H9 (cell line): ENCODE measurements around the gene TSACC. TPM values are rescaled to one million over a fixed set of nuclear protein-coding genes. Genes with fewer than 3 reads are reported as not detected.

Source experiments
- DNase-seq: peaks from one replicate; pipeline ENCODE4 v3.0.0-alpha.2; 2017
- H2AFZ ChIP-seq: one replicate; pipeline ENCODE4 v1.6.1; 2013; ENCODE audit warnings: mild to moderate bottlenecking, low read length, control low read depth, moderate library complexity
- H2AK5ac ChIP-seq: 2 replicates; pipeline ENCODE4 v1.6.1; 2013; ENCODE audit warnings: low read length, control low read depth, mixed read lengths; ENCODE audit not compliant: insufficient read length
- H2BK120ac ChIP-seq: one replicate; pipeline ENCODE4 v1.6.1; 2013; ENCODE audit warnings: low read depth, mild to moderate bottlenecking, low read length, control low read depth, inconsistent platforms; ENCODE audit not compliant: poor library complexity, severe bottlenecking
- H2BK12ac ChIP-seq: 2 replicates; pipeline ENCODE4 v1.6.1; 2013; ENCODE audit warnings: low read length, control low read depth, mixed read lengths, low read depth; ENCODE audit not compliant: insufficient read length
- H2BK15ac ChIP-seq: 2 replicates; pipeline ENCODE4 v1.6.1; 2013; ENCODE audit warnings: low read depth, low read length, control low read depth
- H2BK20ac ChIP-seq: one replicate; pipeline ENCODE4 v1.6.1; 2013; ENCODE audit warnings: low read depth, mild to moderate bottlenecking, low read length, control low read depth, inconsistent platforms; ENCODE audit not compliant: poor library complexity, severe bottlenecking
- H2BK5ac ChIP-seq: 2 replicates; pipeline ENCODE4 v1.6.1; 2013; ENCODE audit warnings: low read length, control low read depth, mixed read lengths; ENCODE audit not compliant: insufficient read length
- H3K14ac ChIP-seq: 2 replicates; pipeline ENCODE4 v1.6.1; 2013; ENCODE audit warnings: low read length, control low read depth; ENCODE audit not compliant: insufficient read depth
- H3K18ac ChIP-seq: 2 replicates; pipeline ENCODE4 v1.6.1; 2013; ENCODE audit warnings: low read depth, mild to moderate bottlenecking, mixed read lengths, low read length, control low read depth; ENCODE audit not compliant: insufficient read length
- H3K23ac ChIP-seq: 2 replicates; pipeline ENCODE4 v1.6.1; 2013; ENCODE audit warnings: low read length, control low read depth, mixed read lengths, low read depth; ENCODE audit not compliant: insufficient read length
- H3K23me2 ChIP-seq: 2 replicates; pipeline ENCODE4 v1.6.1; 2013; ENCODE audit warnings: low read depth, mild to moderate bottlenecking, mixed read lengths, low read length, control low read depth; ENCODE audit not compliant: insufficient read length, poor library complexity, severe bottlenecking
- H3K27ac ChIP-seq: 2 replicates; pipeline ENCODE4 v1.5.1; 2013; ENCODE audit warnings: low read length, control low read depth, mixed read lengths, low read depth; ENCODE audit not compliant: insufficient read length
- H3K27me3 ChIP-seq: 2 replicates; pipeline ENCODE4 v1.6.1; 2013; ENCODE audit warnings: low read length, control low read depth, inconsistent platforms; ENCODE audit not compliant: insufficient read depth
- H3K4ac ChIP-seq: 2 replicates; pipeline ENCODE4 v1.6.1; 2013; ENCODE audit warnings: low read depth, mild to moderate bottlenecking, control low read depth, inconsistent platforms, low read length, moderate library complexity
- H3K4me1 ChIP-seq: 2 replicates; pipeline ENCODE4 v1.6.1; 2013; ENCODE audit warnings: low read length, control low read depth, inconsistent platforms; ENCODE audit not compliant: insufficient read depth
- H3K4me2 ChIP-seq: 2 replicates; pipeline ENCODE4 v1.6.1; 2013; ENCODE audit warnings: low read length, control low read depth, mixed read lengths; ENCODE audit not compliant: insufficient read length, insufficient read depth
- H3K56ac ChIP-seq: 2 replicates; pipeline ENCODE4 v1.6.1; 2013; ENCODE audit warnings: low read depth, mild to moderate bottlenecking, mixed read lengths, low read length, control low read depth; ENCODE audit not compliant: insufficient read length
- H3K79me1 ChIP-seq: 2 replicates; pipeline ENCODE4 v1.6.1; 2013; ENCODE audit warnings: low read depth, mild to moderate bottlenecking, moderate library complexity, low read length, control low read depth, inconsistent platforms; ENCODE audit not compliant: insufficient read depth, poor library complexity, severe bottlenecking
- H3K79me2 ChIP-seq: 2 replicates; pipeline ENCODE4 v1.6.1; 2013; ENCODE audit warnings: low read length, control low read depth, inconsistent platforms; ENCODE audit not compliant: insufficient read depth
- H3K9ac ChIP-seq: 2 replicates; pipeline ENCODE4 v1.6.1; 2013; ENCODE audit warnings: low read length, control low read depth, mixed read lengths; ENCODE audit not compliant: insufficient read length; ENCODE audit errors: extremely low read depth
- H3K9me3 ChIP-seq: one replicate; pipeline ENCODE4 v1.6.1; 2013; ENCODE audit warnings: low read depth, low read length, inconsistent platforms; ENCODE audit not compliant: control insufficient read depth
- H3T11ph ChIP-seq: one replicate; pipeline ENCODE4 v1.6.1; 2013; ENCODE audit warnings: mild to moderate bottlenecking, low read length, control low read depth, inconsistent platforms
- H4K20me1 ChIP-seq: one replicate; pipeline ENCODE4 v1.6.1; 2013; ENCODE audit not compliant: control insufficient read depth, insufficient read length, insufficient read depth
- H4K5ac ChIP-seq: 2 replicates; pipeline ENCODE4 v1.6.1; 2013; ENCODE audit warnings: low read depth, mild to moderate bottlenecking, mixed read lengths, low read length, control low read depth; ENCODE audit not compliant: insufficient read length
- H4K8ac ChIP-seq: replicated peaks from 2 replicates; pipeline ENCODE4 v1.6.1; 2013; ENCODE audit warnings: low read length, control low read depth, mixed read lengths, low read depth; ENCODE audit not compliant: insufficient read length
- H4K91ac ChIP-seq: 2 replicates; pipeline ENCODE4 v1.6.1; 2013; ENCODE audit warnings: low read depth, mild to moderate bottlenecking, moderate library complexity, mixed read lengths, low read length, control low read depth; ENCODE audit not compliant: insufficient read length
- H3K27ac Mint-ChIP-seq, 3 experiments: 2 replicates in 2 of 3; 3 replicates in 1 of 3; pipeline ENCODE4 v1.8.0; 2020 to 2021; ENCODE audit warnings: mixed read lengths in 3 of 3, mild to moderate bottlenecking in 1 of 3, moderate library complexity in 1 of 3
- H3K27me3 Mint-ChIP-seq: 2 replicates; pipeline ENCODE4 v1.8.0; 2021; ENCODE audit warnings: low read depth, mild to moderate bottlenecking, moderate library complexity, mixed read lengths
- H3K36me3 Mint-ChIP-seq, 3 experiments: 2 replicates in 2 of 3; 3 replicates in 1 of 3; pipeline ENCODE4 v1.8.0; 2020 to 2021; ENCODE audit warnings: low read depth in 3 of 3, mixed read lengths in 3 of 3; ENCODE audit not compliant: insufficient read depth in 1 of 3
- H3K4me1 Mint-ChIP-seq, 2 experiments: 2 replicates each; pipeline ENCODE4 v1.8.0; 2020; ENCODE audit warnings: mixed read lengths in 2 of 2
- H3K4me3 Mint-ChIP-seq, 2 experiments: 2 replicates in 1 of 2; 3 replicates in 1 of 2; pipeline ENCODE4 v1.8.0; 2020 to 2021; ENCODE audit warnings: mild to moderate bottlenecking in 2 of 2, mixed read lengths in 2 of 2, moderate library complexity in 1 of 2
- H3K9me3 Mint-ChIP-seq, 2 experiments: 2 replicates in 1 of 2; 3 replicates in 1 of 2; pipeline ENCODE4 v1.8.0; 2020; ENCODE audit warnings: mild to moderate bottlenecking in 2 of 2, mixed read lengths in 2 of 2, moderate library complexity in 1 of 2
- WGBS: extraction: QIAGEN DNeasy Blood & Tissue Kit; methylation state at CpG from one replicate; pipeline ENCODE4 v1.1.7; 2013; ENCODE audit warnings: missing lambda C conversion rate, low lambda C conversion rate, mixed read lengths; ENCODE audit not compliant: insufficient read length; ENCODE audit errors: extremely low coverage; 5-methylcytosine and 5-hydroxymethylcytosine counted together
- total RNA-seq: library from RNA; stranded (reverse); gene quantifications from 2 replicates; pipeline ENCODE4 v1.2.1, GENCODE V29; 2021
- TF ChIP-seq, protein P1 (sequence below): fragments of 200-600 bp; sonication (generic); conservative IDR thresholded peaks from 3 replicates; pipeline ENCODE4 v1.8.0; 2021; ENCODE audit warnings: antibody characterized with exemption, mild to moderate bottlenecking

Gene TSACC
- total RNA-seq, 1 experiment from 2014 or later: 2.3 TPM

GRCh38 chr1:156379420-156380165 is 41.3 kb downstream of the TSACC start:
- Histone ChIP-seq H3K56ac (no peak overlapping the region), H2BK120ac (no peak overlapping the region), H3K14ac (no peak overlapping the region), H3K79me2 (no peaks in the 10 kb centered on the region), H3K27ac (no peak overlapping the region), H2BK5ac (no peak overlapping the region), H2AK5ac (no peak overlapping the region), H2AFZ (no peak overlapping the region), H2BK12ac (no peak overlapping the region), H4K5ac (no peak overlapping the region), H3K9me3 (no peaks in the 10 kb centered on the region), H3K4ac (no peak overlapping the region), H3K23ac (no peak overlapping the region), H2BK15ac (no peak overlapping the region), H3K23me2 (no peaks in the 10 kb centered on the region), H2BK20ac (no peak overlapping the region), H3K27me3 (no peaks in the 10 kb centered on the region), H4K20me1 (no peaks in the 10 kb centered on the region), H3K4me1 (no peaks in the 10 kb centered on the region), H4K8ac (no peak overlapping the region), H3K18ac (no peak overlapping the region), H4K91ac (no peak overlapping the region), H3K9ac (no peak overlapping the region), H3K79me1 (no peaks in the 10 kb centered on the region), H3K4me2 (no peak overlapping the region), H3T11ph (no peak overlapping the region)
- Mint-ChIP-seq H3K27ac (0 out of 7 replicates have a peak overlapping the region, but pooled peaks of 1 of the 3 experiments have one; percentile 27), H3K36me3 (no peaks in the 10 kb centered on the region), H3K27me3 (peaks cover 8% of the 10 kb centered on the region), H3K4me1 (peaks cover 4 to 6% of the 10 kb centered on the region in 2 experiments), H3K9me3 (no peaks in the 10 kb centered on the region), H3K4me3 (no peak overlapping the region)
- no peak for DNase-seq
- WGBS: no CpG with 5 or more reads among the region's 3 CpGs
- TF ChIP-seq, protein P1, sequence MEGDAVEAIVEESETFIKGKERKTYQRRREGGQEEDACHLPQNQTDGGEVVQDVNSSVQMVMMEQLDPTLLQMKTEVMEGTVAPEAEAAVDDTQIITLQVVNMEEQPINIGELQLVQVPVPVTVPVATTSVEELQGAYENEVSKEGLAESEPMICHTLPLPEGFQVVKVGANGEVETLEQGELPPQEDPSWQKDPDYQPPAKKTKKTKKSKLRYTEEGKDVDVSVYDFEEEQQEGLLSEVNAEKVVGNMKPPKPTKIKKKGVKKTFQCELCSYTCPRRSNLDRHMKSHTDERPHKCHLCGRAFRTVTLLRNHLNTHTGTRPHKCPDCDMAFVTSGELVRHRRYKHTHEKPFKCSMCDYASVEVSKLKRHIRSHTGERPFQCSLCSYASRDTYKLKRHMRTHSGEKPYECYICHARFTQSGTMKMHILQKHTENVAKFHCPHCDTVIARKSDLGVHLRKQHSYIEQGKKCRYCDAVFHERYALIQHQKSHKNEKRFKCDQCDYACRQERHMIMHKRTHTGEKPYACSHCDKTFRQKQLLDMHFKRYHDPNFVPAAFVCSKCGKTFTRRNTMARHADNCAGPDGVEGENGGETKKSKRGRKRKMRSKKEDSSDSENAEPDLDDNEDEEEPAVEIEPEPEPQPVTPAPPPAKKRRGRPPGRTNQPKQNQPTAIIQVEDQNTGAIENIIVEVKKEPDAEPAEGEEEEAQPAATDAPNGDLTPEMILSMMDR: peak; percentile 29; the same call in 1 of the 3 replicates
